Stomach (tissue), 9 donors: ENCODE results near the gene KLHL1. TPM values are rescaled to one million over a fixed set of nuclear protein-coding genes. Genes with fewer than 3 reads are reported as not detected.
A peak's percentile ranks its signal among the peaks of the same experiment; 100 is the strongest.

Experiments
- DNase-seq, 2 donors: peaks; one replicate each; pipeline versions ENCODE4 v3.0.0 to v3.0.0-alpha.2; 2013 to 2019
- H3K27ac ChIP-seq, 5 donors: fragments of 200-600 bp in 4 of 5; sonication (generic) in 4 of 5; one replicate each; pipeline ENCODE4 v1.5.1; 2013 to 2019; ENCODE audit warnings: mild to moderate bottlenecking in 1 of 5, moderate library complexity in 1 of 5
- H3K27me3 ChIP-seq, 3 donors: fragments of 200-600 bp; sonication (generic); one replicate each; pipeline ENCODE4 v1.5.1; 2017 to 2019; ENCODE audit warnings: mixed run types in 1 of 3
- H3K36me3 ChIP-seq, 4 donors: fragments of 200-600 bp; sonication (generic); 1 replicate in 3 of 4; 2 replicates in 1 of 4; pipeline ENCODE4 v1.5.1; 2016 to 2019
- H3K4me1 ChIP-seq, 4 donors: fragments of 200-600 bp; sonication (generic); one replicate each; pipeline ENCODE4 v1.5.1; 2016 to 2019
- H3K4me3 ChIP-seq, 4 donors: fragments of 200-600 bp; sonication (generic) in 3 of 4; one replicate each; pipeline ENCODE4 v1.5.1; 2016 to 2019; ENCODE audit warnings: mild to moderate bottlenecking in 1 of 4
- H3K9me3 ChIP-seq, 4 donors: fragments of 200-600 bp; sonication (generic); one replicate each; pipeline ENCODE4 v1.5.1; 2016 to 2019
- CTCF ChIP-seq, 7 experiments: fragments of 450-650 bp in 4 of 7; fragments of 200-600 bp in 3 of 7; sonication (generic) in 3 of 7; IDR thresholded peaks; one replicate each; pipeline ENCODE4 v1.5.1; 2016 to 2019; ENCODE audit warnings: antibody characterized with exemption in 7 of 7, control low read depth in 2 of 7, mild to moderate bottlenecking in 1 of 7
- EP300 ChIP-seq: sonication (generic); formaldehyde crosslinking; IDR thresholded peaks from one replicate; pipeline ENCODE4 v1.6.1; 2017; ENCODE audit warnings: antibody characterized with exemption
- POLR2A ChIP-seq, 4 donors: fragments of 450-650 bp; IDR thresholded peaks; one replicate each; pipeline ENCODE4 v1.6.1; 2016; ENCODE audit warnings: antibody characterized with exemption in 4 of 4, control low read depth in 2 of 4, mild to moderate bottlenecking in 1 of 4, moderate library complexity in 1 of 4
- POLR2AphosphoS5 ChIP-seq, 3 donors: sonication (generic); formaldehyde crosslinking; IDR thresholded peaks; one replicate each; pipeline ENCODE4 v1.6.1; 2016; ENCODE audit warnings: antibody characterized with exemption in 3 of 3
- WGBS, 5 donors: extraction: QIAGEN DNeasy Blood & Tissue Kit in 3 of 5; methylation state at CpG; one replicate each; pipeline versions ENCODE4 v1.1.5 to v1.1.7; 2013 to 2018; 5-methylcytosine and 5-hydroxymethylcytosine counted together
- intact Hi-C: fragments of 100-400 bp; cut with DNase I; formaldehyde crosslinking; loops from one replicate; pipeline ENCODE4 v1.15.1; 2023; ENCODE audit warnings: low total_unique reads
- polyA plus RNA-seq, 3 donors: library from polyadenylated mRNA; stranded (reverse); fragments of 200-250 nt; gene quantifications; one replicate each; pipeline ENCODE4 v1.2.3, GENCODE V29; 2013
- total RNA-seq, 5 donors: library from RNA; depleted of rRNA; stranded (reverse); fragments of >200 nt; gene quantifications; one replicate each; pipeline versions ENCODE4 v1.1.0 to v1.2.3, GENCODE V29; 2014 to 2016
- donor health status: healthy with polysubstance abuse.
- donor health status: Bipolar disorder and iron deficiency.
- donor health status: healthy.

Gene KLHL1
- total and polyA plus RNA-seq, 8 donors = 0.14 to 0.45 (median 0.37) TPM; not detected in 5

GRCh38 chr13:69928262-69928661 lies 180.0 kb downstream of the KLHL1 start:
- Histone ChIP-seq H3K27me3 (no peaks in the 10 kb centered on the region), H3K36me3 (no peaks in the 10 kb centered on the region), H3K4me1 (no peaks in the 10 kb centered on the region), H3K9me3 (no peaks in the 10 kb centered on the region), H3K27ac (no peak overlapping the region), H3K4me3 (no peak overlapping the region)
- intact Hi-C loops = no loop called here
- TF ChIP-seq POLR2AphosphoS5 (IDR thresholded peaks at IDR 0.05) (no peak), EP300 (no peak), CTCF (IDR thresholded peaks at IDR 0.05) (no peak), POLR2A (IDR thresholded peaks at IDR 0.05) (no peak)
- DNase-seq = no peak
- WGBS, 5 donors = 90 to 95% (median 92%) methylated on average over 4 of the region's 4 CpGs

- H3K36me3 ChIP-seq = no peaks in the 10 kb centered on the region
- H3K27ac ChIP-seq = no peak overlapping the region
- H3K9me3 ChIP-seq = no peaks in the 10 kb centered on the region
- no peak for DNase-seq
- no peak for TF ChIP-seq EP300
- no peak for TF ChIP-seq CTCF (IDR thresholded peaks at IDR 0.05)
- no peak for TF ChIP-seq POLR2A (IDR thresholded peaks at IDR 0.05)
- H3K27me3 ChIP-seq = no peaks in the 10 kb centered on the region
- H3K4me1 ChIP-seq = no peaks in the 10 kb centered on the region
- no peak overlapping the region for H3K4me3 ChIP-seq
- intact Hi-C loops = no loop called here
- WGBS, 5 donors = 30 to 43% (median 40%) methylated on average over 2 of the region's 2 CpGs
Observed at GRCh38 chr13:69921156-69921555, 187.1 kb downstream of the KLHL1 start.

- intact Hi-C loops = no loop called here
- Histone ChIP-seq H3K4me1 (no peaks in the 10 kb centered on the region), H3K27me3 (no peaks in the 10 kb centered on the region), H3K9me3 (no peaks in the 10 kb centered on the region), H3K4me3 (no peak overlapping the region), H3K36me3 (no peaks in the 10 kb centered on the region), H3K27ac (no peak overlapping the region)
- 18 to 36% (median 34%) methylated on average over 2 of the region's 2 CpGs for WGBS, 5 donors
- no peak for TF ChIP-seq CTCF (IDR thresholded peaks at IDR 0.05)
- TF ChIP-seq EP300 = no peak
- TF ChIP-seq POLR2A (IDR thresholded peaks at IDR 0.05) = no peak
- DNase-seq = peak in 1 of 2 donors; percentile 9
Observed at GRCh38 chr13:69912630-69913029, 195.6 kb downstream of the KLHL1 start.

- TF ChIP-seq CTCF (IDR thresholded peaks at IDR 0.05) = no peak
- no peak for TF ChIP-seq POLR2A (IDR thresholded peaks at IDR 0.05)
- no peak for TF ChIP-seq EP300
- TF ChIP-seq POLR2AphosphoS5 (IDR thresholded peaks at IDR 0.05) = no peak
- no peak overlapping the region for H3K27ac ChIP-seq
- H3K27me3 ChIP-seq = no peaks in the 10 kb centered on the region
- H3K4me1 ChIP-seq = no peaks in the 10 kb centered on the region
- no peak for DNase-seq
- no peaks in the 10 kb centered on the region for H3K9me3 ChIP-seq
- H3K4me3 ChIP-seq = no peak overlapping the region
- intact Hi-C loops = no loop called here
- H3K36me3 ChIP-seq = no peaks in the 10 kb centered on the region
Observed at GRCh38 chr13:69910800-69911199, 197.5 kb downstream of the KLHL1 start.

- H3K27ac ChIP-seq = no peak overlapping the region
- no peaks in the 10 kb centered on the region for H3K9me3 ChIP-seq
- H3K27me3 ChIP-seq = no peaks in the 10 kb centered on the region
- no peaks in the 10 kb centered on the region for H3K36me3 ChIP-seq
- TF ChIP-seq POLR2A (IDR thresholded peaks at IDR 0.05) (no peak), CTCF (IDR thresholded peaks at IDR 0.05) (no peak), EP300 (no peak), POLR2AphosphoS5 (IDR thresholded peaks at IDR 0.05) (no peak)
- no peak for DNase-seq
- intact Hi-C loops = no loop called here
- no peak overlapping the region for H3K4me3 ChIP-seq
- no peaks in the 10 kb centered on the region for H3K4me1 ChIP-seq
Observed at GRCh38 chr13:69904784-69905183, 203.5 kb downstream of the KLHL1 start.
